ENCODE measurements around the gene ZNF208. TPM values are rescaled to one million over a fixed set of nuclear protein-coding genes. Genes with fewer than 3 reads are reported as not detected.

The ZNF208 gene
- total and polyA plus RNA-seq, 2 of the 8 experiments (the other 6 are each of a cell fraction or from before 2014, with no cell fraction given) = not detected

GRCh38 chr19:21934593-21934992 lies 76.2 kb downstream of the ZNF208 start (continued):
- no peak for TF ChIP-seq CHD7 (IDR thresholded peaks at IDR 0.05; ENCODE audit: insufficient replicate concordance, low read length)

All from H1 (cell line).